ENCODE measurements around the gene SLC2A1. TPM values are rescaled to one million over a fixed set of nuclear protein-coding genes. Genes with fewer than 3 reads are reported as not detected.

The SLC2A1 gene
- total RNA-seq, 1 donor from 2014 or later: 506 TPM

DNA sequence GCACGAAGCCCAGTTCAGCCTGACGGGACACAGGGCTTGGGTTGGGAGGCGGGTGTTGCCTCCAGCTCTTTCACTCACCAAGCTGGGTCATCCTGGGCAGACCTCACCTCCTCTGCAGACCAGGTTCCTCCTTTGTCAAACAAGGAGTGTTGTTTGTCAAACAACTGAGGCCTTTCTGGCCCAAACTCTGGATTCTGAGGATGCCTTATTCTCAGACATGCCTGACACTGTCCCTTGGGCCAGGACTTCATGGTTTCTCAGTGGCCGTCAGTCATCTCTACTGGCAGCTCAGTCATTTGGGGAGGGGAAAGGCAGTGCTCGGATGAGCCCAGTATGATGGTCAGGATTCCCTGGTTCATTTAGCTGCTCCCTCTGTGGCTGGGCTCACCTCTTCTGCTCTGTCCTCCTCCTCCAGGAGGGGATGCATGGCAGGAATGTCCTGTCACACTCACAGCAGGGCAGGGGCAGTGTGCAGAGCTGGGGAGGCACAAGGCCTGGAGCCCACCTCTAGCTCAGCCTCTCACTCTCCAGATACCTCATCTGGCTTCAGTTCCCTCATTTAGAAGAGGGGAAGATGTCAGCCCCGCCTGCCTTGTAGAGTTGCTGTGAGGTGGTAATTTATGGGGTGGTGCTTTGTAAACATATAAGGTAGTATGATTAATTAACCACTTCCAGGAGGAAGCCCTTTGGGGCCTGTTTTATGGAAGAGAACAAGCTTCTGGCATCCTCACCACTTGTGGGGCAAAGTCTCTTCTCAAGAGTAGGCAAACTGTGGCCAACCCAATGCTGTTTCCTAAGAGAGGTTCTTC is 20.6 kb downstream of the SLC2A1 start:
- H3K4me1 Mint-ChIP-seq (ENCODE audit: low read depth, unreplicated experiment): peaks cover 73% of the 10 kb centered on the region
- no peaks in the 10 kb centered on the region for H3K27me3 Mint-ChIP-seq (ENCODE audit: low read depth, unreplicated experiment)
- no peak overlapping the region for H3K4me3 Mint-ChIP-seq (ENCODE audit: unreplicated experiment)
- FAIRE-seq: no peak
- peaks cover 27% of the 10 kb centered on the region for H3K36me3 ChIP-seq (ENCODE audit: insufficient read depth, low read length)
- TF ChIP-seq, protein P1, sequence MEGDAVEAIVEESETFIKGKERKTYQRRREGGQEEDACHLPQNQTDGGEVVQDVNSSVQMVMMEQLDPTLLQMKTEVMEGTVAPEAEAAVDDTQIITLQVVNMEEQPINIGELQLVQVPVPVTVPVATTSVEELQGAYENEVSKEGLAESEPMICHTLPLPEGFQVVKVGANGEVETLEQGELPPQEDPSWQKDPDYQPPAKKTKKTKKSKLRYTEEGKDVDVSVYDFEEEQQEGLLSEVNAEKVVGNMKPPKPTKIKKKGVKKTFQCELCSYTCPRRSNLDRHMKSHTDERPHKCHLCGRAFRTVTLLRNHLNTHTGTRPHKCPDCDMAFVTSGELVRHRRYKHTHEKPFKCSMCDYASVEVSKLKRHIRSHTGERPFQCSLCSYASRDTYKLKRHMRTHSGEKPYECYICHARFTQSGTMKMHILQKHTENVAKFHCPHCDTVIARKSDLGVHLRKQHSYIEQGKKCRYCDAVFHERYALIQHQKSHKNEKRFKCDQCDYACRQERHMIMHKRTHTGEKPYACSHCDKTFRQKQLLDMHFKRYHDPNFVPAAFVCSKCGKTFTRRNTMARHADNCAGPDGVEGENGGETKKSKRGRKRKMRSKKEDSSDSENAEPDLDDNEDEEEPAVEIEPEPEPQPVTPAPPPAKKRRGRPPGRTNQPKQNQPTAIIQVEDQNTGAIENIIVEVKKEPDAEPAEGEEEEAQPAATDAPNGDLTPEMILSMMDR (IDR thresholded peaks at IDR 0.05; ENCODE audit: insufficient read depth, low read depth, low read length): no peak
- no peak for TF ChIP-seq EZH2 (IDR thresholded peaks at IDR 0.05; ENCODE audit: insufficient read depth, low read length)
- no peaks in the 10 kb centered on the region for H3K27me3 ChIP-seq (ENCODE audit: insufficient read depth, low read length)
- peak overlapping the region; percentile 93 for H3K27ac Mint-ChIP-seq (ENCODE audit: unreplicated experiment)
- peak overlapping the region; percentile 2 for H3K27ac ChIP-seq (ENCODE audit: low read depth, low read length)
- H3K4me3 ChIP-seq (ENCODE audit: insufficient read depth, low read depth, low read length): no peak overlapping the region
- peaks cover 52% of the 10 kb centered on the region for H3K4me1 ChIP-seq (ENCODE audit: insufficient read depth, low read length)
- H3K9me3 Mint-ChIP-seq (ENCODE audit: unreplicated experiment): no peaks in the 10 kb centered on the region
- DNase-seq (ENCODE audit: low read depth): no peak
- no peak overlapping the region for H2AFZ ChIP-seq (ENCODE audit: low read depth, low read length)
- peaks cover 75% of the 10 kb centered on the region for H3K79me2 ChIP-seq (ENCODE audit: insufficient read depth, low read length)
- no peak overlapping the region for H3K9ac ChIP-seq (ENCODE audit: low read length)
- H3K36me3 Mint-ChIP-seq (ENCODE audit: low read depth, unreplicated experiment): peaks cover 68% of the 10 kb centered on the region
- no peaks in the 10 kb centered on the region for H3K9me3 ChIP-seq (ENCODE audit: insufficient read depth, low read depth, low read length)
- no peak overlapping the region for H3K4me2 ChIP-seq (ENCODE audit: low read length)
- peaks cover 23% of the 10 kb centered on the region for H4K20me1 ChIP-seq (ENCODE audit: insufficient read depth, low read length)

DNA sequence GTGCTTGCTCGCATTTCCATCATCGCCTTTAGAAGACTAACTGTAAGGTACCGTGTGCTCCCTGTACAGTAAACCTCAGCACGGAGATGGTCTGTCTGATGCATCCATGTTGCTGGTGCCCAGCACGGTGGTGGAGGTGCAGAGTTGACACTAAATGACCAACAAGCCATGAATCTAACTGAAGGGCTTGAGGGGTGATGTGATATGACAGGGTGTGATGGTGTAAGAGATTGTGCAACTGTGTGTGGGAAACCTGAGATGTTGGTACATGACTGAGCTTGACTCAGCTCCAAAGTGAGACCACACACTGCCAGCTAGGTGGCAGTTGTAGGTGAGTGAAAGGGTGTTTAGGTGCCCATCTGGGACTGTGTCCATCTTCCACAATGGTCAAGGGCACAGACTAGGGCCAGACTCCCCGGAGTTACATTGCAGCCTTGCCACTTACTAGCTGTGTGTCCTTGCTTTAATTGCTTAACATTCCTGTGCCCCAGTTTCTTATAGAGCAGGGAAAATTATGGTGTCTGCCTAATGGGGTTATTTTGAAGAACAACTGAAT is 21.4 kb downstream of the SLC2A1 start:
- Histone ChIP-seq H3K9ac (ENCODE audit: low read length) (peak overlapping the region; percentile 6), H3K36me3 (ENCODE audit: insufficient read depth, low read length) (peaks cover 19% of the 10 kb centered on the region), H3K4me3 (ENCODE audit: insufficient read depth, low read depth, low read length) (no peak overlapping the region), H4K20me1 (ENCODE audit: insufficient read depth, low read length) (peaks cover 31% of the 10 kb centered on the region), H3K4me2 (ENCODE audit: low read length) (peak overlapping the region; percentile 35), H3K4me1 (ENCODE audit: insufficient read depth, low read length) (peaks cover 49% of the 10 kb centered on the region), H2AFZ (ENCODE audit: low read depth, low read length) (no peak overlapping the region), H3K27me3 (ENCODE audit: insufficient read depth, low read length) (no peaks in the 10 kb centered on the region), H3K79me2 (ENCODE audit: insufficient read depth, low read length) (peaks cover 82% of the 10 kb centered on the region), H3K9me3 (ENCODE audit: insufficient read depth, low read depth, low read length) (no peaks in the 10 kb centered on the region), H3K27ac (ENCODE audit: low read depth, low read length) (peak overlapping the region; percentile 33)
- Mint-ChIP-seq H3K27me3 (ENCODE audit: low read depth, unreplicated experiment) (no peaks in the 10 kb centered on the region), H3K4me3 (ENCODE audit: unreplicated experiment) (peak overlapping the region; percentile 37), H3K27ac (ENCODE audit: unreplicated experiment) (peak overlapping the region; percentile 85), H3K36me3 (ENCODE audit: low read depth, unreplicated experiment) (peaks cover 62% of the 10 kb centered on the region), H3K4me1 (ENCODE audit: low read depth, unreplicated experiment) (peaks cover 73% of the 10 kb centered on the region), H3K9me3 (ENCODE audit: unreplicated experiment) (no peaks in the 10 kb centered on the region)
- DNase-seq (ENCODE audit: low read depth) (peak; percentile 59), FAIRE-seq (no peak)
- TF ChIP-seq, protein P1 (IDR thresholded peaks at IDR 0.05; ENCODE audit: insufficient read depth, low read depth, low read length): no peak
